Activated T-cell treated with anti-CD3 and anti-CD28 coated beads for 48 hours (primary cell): ENCODE measurements around the gene CELA2B.
"Not testable (repeated sequence)": the region's sequence is repeated elsewhere in the genome, so short reads cannot be mapped to it uniquely, and the experiment has no call there.

ENCODE experiments used
- DNase-seq: peaks from one replicate; pipeline ENCODE4 v3.0.0-alpha.2; 2020; ENCODE audit warnings: low read depth

The CELA2B gene

DNA sequence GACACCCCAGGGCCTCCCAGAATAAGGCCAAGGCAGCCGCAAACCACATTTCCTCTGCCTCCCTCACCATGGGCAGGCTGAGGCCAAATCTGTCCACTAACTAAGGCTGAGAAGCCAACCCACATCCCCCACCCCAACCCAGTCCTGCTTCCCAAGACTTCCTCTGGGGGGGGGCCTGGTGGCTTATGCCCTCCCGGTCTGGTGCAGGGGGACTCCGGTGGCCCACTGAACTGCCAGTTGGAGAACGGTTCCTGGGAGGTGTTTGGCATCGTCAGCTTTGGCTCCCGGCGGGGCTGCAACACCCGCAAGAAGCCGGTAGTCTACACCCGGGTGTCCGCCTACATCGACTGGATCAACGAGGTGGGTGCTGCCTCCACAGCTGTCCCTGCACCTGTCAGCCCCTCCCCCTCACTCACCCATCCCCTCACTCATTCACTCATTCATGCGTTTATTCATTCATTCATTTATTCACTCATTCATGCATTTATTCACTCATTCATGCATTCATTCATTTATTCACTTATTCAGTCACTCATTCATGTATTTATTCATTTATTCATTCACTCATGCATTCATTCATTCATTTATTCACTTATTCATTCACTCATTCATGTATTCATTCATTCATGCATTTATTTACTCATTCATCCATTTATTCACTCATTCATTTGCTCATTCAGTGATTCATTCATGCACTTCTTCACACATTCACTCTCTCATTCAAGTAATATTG, 30.3 kb upstream of the CELA2B start:
- DNase-seq, result no peak

DNA sequence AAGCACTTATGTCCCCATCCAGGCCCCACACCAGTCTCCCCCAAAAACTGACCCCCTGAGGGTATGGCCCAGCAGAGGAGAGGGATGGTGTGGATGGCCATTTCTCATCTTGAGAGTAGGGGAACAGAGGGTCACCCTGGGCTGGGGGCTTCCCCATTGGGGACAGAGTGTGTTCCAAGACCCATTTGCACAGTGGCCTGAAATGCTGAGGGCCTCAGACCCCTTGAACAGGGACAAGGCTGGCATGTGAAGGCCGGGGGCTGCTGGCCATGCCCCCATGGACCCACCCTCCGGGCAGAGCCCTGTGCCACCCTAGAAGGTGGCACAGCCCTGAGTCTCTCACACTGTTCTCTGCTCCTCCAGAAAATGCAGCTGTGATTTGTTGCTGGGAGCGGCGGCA, 29.7 kb upstream of the CELA2B start:
- DNase-seq, result no peak

- DNase-seq, result no peak
Observed at GRCh38 chr1:15448877-15449462, 26.9 kb upstream of the CELA2B start.

- DNase-seq, result no peak
Observed at GRCh38 chr1:15449567-15449966, 26.3 kb upstream of the CELA2B start.

DNA sequence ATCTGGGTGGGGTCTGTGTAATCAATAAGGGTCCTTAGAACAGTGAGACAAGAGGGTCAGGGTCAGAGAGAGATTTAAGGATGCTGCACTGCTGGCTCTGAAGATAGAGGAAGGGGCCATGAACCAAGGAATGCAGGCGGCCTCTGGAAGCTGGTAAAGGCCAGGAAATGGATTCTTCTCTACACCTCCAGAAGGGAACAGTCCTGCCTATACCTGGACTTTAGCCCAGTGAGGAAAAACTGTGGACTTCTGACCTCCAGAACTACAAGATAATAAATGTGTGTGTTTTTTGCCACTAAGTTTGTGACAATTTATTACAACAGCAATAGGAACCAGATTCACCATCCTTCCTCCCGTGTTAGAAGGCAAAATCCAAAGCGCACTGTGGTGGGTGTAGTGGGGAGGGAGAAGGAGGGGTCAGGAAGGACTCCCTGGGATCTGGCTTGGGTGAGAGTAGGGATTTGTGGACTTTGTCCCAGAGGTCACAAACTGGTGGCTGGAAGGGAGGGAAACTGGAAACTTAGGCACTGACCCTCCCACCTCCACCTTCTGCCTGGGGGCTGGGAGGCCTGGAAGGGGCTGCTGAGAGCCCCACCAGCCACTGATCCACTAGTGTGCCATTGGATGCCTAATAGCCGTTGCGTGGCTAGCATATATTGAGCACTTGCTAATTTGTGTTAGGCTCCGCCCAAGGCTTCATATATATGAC, 24.7 kb upstream of the CELA2B start:
- DNase-seq, result no peak

DNA sequence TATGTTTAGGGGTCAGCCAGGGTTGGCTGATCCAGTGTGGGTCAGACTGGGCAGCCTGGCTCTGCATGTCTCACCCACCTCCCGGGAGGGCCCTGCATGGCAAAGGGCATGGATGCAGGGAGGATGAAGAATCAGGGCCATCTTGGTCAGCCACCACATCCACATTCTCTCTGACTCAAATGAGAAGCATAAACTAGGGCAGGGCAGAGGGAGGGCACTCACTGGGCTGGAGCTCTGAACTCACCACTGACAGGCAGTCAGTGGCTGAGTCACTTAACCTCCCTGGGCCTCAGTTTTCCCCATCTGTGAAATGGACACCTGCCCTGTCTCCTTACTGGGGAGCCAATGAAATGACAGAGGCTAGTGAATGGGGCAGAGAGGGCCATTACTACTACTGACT, 23.7 kb upstream of the CELA2B start:
- DNase-seq, result no peak

DNA sequence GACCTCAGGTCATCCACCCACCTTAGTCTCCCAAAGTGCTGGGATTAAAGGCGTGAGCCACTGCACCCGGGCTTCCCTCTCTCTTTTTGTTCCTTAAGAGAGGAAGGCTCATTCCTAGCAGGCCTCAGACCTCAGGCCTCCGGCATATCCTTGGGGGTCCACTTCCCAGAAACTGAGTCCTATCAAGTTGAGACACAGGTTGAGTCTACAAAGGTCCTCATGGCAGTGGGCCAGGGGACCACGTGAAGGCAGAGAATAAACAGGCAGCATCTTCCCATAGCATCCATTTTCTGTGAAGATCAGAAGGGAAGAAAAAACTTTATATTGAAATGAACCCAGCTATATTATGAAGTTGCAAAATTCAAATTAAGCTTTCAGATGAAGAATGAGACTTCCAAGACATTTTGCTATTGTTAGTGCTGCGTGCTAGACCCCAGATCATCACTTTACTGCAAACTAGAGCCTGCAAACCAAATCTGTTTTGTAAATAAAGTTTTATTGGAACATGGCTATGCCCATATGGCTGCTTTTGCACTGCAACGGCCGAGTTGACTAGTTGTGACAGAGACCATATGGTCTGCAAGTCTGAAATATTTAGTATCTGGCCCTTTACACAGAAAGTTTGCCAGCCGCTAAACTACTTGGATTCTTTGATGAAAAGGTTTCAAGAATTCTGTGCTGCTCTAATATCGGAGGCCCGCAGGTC, 22.9 kb upstream of the CELA2B start:
- no peak for DNase-seq

DNA sequence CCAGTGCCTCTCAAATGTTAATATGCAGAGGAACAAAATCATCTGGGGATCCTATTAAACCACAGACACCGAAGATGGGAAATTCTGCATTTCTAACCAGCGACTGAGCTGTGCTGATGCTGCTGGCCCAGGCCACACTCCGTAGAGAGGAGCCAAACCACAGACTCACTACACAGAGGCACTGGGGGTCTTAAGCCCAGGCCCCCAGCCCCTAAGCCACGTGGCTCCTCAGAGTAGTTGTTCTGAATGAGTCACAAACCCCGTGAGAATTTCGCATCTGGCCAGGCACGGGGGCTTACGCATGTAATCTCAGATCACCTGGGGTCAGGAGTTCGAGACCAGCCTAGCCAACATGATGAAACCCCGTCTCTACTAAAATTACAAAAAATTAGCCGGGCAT, 22.2 kb upstream of the CELA2B start:
- no peak for DNase-seq

DNA sequence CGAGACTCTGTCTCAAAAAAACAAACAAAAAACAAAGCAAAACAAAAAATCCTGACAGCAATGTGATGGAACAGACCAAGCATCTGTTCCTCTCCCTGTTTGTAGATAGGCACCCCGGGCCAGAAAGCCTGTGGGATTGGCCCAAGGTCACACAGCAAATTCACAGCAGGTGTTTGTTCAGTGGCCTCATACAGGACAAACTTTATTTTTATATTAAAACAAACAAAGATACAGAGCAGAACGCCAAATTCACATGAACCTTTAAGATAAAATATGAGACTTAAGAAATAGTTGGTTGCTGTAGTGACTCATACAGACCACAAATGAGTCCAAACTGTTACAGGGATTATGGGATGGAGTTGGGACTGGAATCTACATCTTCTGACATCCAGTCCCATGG, 21.6 kb upstream of the CELA2B start:
- DNase-seq, result no peak

DNA sequence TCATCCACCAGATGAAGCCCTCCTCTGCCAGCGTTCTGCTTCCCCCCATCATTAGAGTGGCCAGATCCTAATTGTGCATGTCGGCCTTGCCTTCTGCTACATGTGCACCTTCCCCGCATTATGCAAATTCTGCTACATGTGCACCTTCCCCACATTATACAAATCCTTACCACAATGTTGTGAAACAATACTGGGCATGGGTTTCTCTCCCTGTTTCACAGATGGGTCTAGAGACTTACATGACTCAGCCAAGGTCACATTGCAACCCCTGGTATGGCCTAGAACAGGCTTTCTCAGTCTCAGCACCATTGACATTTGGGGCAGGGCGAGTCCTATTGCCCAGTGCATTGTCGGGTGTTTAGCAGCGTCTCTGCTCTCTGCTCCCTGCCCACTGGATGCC, 20.4 kb upstream of the CELA2B start:
- DNase-seq, result no peak

DNA sequence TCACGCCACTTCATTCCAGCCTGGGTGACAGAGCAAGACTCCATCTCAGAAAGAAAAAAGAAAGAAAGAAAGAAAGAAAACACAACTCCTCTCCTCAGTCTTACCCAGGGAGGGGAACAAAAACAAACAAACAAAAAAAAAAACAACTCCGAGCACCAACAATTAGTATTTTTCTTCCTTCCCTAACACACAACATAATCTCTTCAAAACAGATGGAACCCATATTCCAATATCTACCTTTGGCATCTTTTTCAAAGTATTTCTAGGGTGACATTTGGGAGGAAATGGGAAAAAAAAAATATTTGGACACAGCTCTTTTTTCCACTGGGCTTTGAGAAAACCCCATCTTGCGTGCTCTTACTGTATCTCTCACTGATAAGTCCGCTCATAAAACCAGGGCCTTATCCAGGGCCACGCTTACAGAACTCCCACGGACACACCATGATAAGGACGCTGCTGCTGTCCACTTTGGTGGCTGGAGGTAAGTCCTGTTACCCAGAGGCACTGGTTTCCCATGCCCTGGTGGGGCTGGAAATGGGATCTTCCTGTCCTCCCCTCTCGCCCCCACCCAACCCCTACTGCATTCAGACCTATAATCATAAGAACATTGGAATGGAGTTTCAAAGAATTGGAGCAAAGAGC, 19.5 kb upstream of the CELA2B start, which contains the start of gene CELA2A:
CELA2A (plus strand) TSS at position 420 of the 642 bp plus-strand sequence; CDS start at position 442, 22 bp downstream.
- DNase-seq, result no peak

GRCh38 chr1:15457585-15457984, 18.3 kb upstream of the CELA2B start:
- DNase-seq, result no peak

- DNase-seq, result not testable (repeated sequence)
Observed at GRCh38 chr1:15458388-15458787, 17.5 kb upstream of the CELA2B start.

GRCh38 chr1:15459771-15460707, 15.9 kb upstream of the CELA2B start:
- no peak for DNase-seq

DNA sequence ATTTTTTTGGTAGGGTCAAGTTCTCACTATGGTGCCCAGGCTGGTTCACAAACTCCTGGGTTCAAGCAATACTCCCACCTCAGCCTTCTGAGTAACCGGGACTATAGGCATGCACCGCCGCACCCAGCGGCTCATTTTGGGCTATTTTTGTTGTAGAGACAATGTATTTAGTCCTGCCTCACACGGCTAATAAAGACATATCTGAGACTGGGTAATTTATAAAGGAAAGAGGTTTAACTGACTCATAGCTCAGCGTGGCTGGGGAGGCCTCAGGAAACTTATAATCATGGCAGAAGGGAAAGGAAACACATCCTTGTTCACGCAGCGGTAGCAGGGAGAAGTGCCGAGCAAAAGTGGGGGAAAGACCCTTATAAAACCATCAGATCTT, 15.2 kb upstream of the CELA2B start:
- DNase-seq, result no peak

GRCh38 chr1:15463064-15463800, 12.7 kb upstream of the CELA2B start:
- not testable (repeated sequence) for DNase-seq

DNA sequence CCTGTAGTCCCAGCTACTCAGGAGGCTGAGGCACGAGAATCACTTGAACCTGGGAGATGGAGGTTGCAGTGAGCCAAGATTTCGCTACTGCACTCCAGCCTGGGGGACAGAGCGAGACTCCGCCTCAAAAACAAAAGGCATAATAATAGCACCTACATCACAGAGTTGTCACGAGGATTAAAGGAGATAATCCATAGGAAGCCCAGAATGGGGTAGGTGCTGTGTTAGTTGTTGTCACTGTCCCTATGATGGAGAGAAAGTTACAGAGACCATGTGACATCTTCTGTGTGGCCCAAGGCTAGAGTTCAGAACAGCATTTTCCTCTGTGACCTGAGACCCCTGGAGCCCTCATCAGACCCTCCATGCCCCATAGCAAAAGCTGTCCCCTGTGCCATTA, 12.0 kb upstream of the CELA2B start:
- DNase-seq, result not testable (repeated sequence)

GRCh38 chr1:15465674-15466073, 10.2 kb upstream of the CELA2B start:
- no peak for DNase-seq

DNA sequence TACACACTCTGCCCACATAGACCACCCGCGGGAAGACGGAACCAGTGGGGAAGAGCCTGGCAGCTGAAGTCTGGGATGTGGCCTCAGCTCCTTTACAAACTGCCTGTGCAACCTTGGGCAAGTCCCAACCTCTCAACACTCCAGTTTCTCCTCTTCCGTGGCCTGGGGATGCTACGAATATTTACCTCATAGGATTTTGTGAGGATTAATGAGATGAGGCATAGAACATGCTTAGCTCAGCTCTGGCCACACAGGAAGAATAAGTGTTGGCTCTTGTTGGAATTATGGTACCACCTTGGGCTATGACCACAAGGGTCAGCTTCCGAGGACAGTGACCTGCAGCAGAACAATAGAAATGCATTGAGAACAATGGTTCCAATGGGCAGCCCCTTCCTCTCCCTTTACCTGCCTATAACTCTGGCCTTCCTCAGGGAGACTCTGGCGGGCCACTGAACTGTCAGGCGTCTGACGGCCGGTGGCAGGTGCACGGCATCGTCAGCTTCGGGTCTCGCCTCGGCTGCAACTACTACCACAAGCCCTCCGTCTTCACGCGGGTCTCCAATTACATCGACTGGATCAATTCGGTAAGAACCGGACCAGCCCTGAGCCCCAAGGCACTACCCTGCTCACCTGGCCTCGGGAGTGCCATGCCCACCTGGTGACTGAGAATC, 8.8 kb upstream of the CELA2B start:
- DNase-seq, result not testable (repeated sequence)

GRCh38 chr1:15468145-15468544, 7.8 kb upstream of the CELA2B start:
- DNase-seq, result no peak
